BE2C (cell line): ENCODE measurements around the gene ZSCAN25. TPM values are rescaled to one million over a fixed set of nuclear protein-coding genes. Genes with fewer than 3 reads are reported as not detected.
A peak's percentile ranks its signal among the peaks of the same experiment; 100 is the strongest.
"Not testable (repeated sequence)": the region's sequence is repeated elsewhere in the genome, so short reads cannot be mapped to it uniquely, and the experiment has no call there.

Source experiments
- DNase-seq: peaks from one replicate; pipeline ENCODE4 v3.0.0-alpha.2; 2020
- H3K27me3 ChIP-seq: fragments of 250-450 bp; sonication (Bioruptor Pico); 2 replicates; pipeline ENCODE4 v1.5.1; 2020; ENCODE audit warnings: mild to moderate bottlenecking
- H3K36me3 ChIP-seq: fragments of 250-450 bp; sonication (Bioruptor Pico); 2 replicates; pipeline ENCODE4 v1.5.1; 2020; ENCODE audit warnings: mild to moderate bottlenecking
- H3K4me1 ChIP-seq: fragments of 250-450 bp; sonication (Bioruptor Pico); 2 replicates; pipeline ENCODE4 v1.5.1; 2020
- H3K4me3 ChIP-seq: 2 replicates; pipeline ENCODE4 v1.5.1; 2011; ENCODE audit warnings: low read depth, low read length
- H3K9me3 ChIP-seq: fragments of 250-450 bp; sonication (Bioruptor Pico); 2 replicates; pipeline ENCODE4 v1.5.1; 2020
- CTCF ChIP-seq: IDR thresholded peaks from 2 replicates; pipeline ENCODE4 v1.5.1; 2012; ENCODE audit warnings: mild to moderate bottlenecking, low read depth, low read length
- polyA plus RNA-seq: library from polyadenylated mRNA; unstranded; fragments of >200 nt; gene quantifications from one replicate; pipeline ENCODE4 v1.2.1, GENCODE V29; 2012; ENCODE audit warnings: low read depth, missing spikeins; ENCODE audit not compliant: insufficient read length, insufficient read depth

ZSCAN25 gene
- polyA plus RNA-seq = 17.5 TPM

GRCh38 chr7:99616359-99617191 is at the start of gene ZSCAN25:
Gene ZSCAN25 (plus strand): TSS chr7:99616946. CDS start chr7:99619607, 2,661 bp downstream.
- Histone ChIP-seq H3K27me3 (peaks cover 2% of the 10 kb centered on the region), H3K9me3 (no peaks in the 10 kb centered on the region), H3K36me3 (peaks cover 31% of the 10 kb centered on the region), H3K4me1 (no peaks in the 10 kb centered on the region), H3K4me3 (peak within 1 kb of the TSS; percentile 98)
- TF ChIP-seq CTCF = peak; percentile 76
- peak; percentile 93 for DNase-seq

- H3K36me3 ChIP-seq = peaks cover 59% of the 10 kb centered on the region
- not testable (repeated sequence) for H3K9me3 ChIP-seq, H3K4me1 ChIP-seq, DNase-seq, H3K27me3 ChIP-seq, H3K4me3 ChIP-seq
Observed at GRCh38 chr7:99568770-99569169, 48.0 kb upstream of the ZSCAN25 start.

- no peak for TF ChIP-seq CTCF
Observed at GRCh38 chr7:99571768-99572167, 45.0 kb upstream of the ZSCAN25 start.

GRCh38 chr7:99573257-99573656 is 43.5 kb upstream of the ZSCAN25 start:
- H3K36me3 ChIP-seq = peaks cover 37% of the 10 kb centered on the region
- no peaks in the 10 kb centered on the region for H3K9me3 ChIP-seq
- H3K27me3 ChIP-seq = no peaks in the 10 kb centered on the region
- H3K4me1 ChIP-seq = no peaks in the 10 kb centered on the region
- H3K4me3 ChIP-seq = no peak overlapping the region
- no peak for TF ChIP-seq CTCF
- no peak for DNase-seq

More at GRCh38 chr7:99571768-99572167, 45.0 kb upstream of the ZSCAN25 start:
- no peaks in the 10 kb centered on the region for H3K4me1 ChIP-seq
- DNase-seq = no peak
- peaks cover 37% of the 10 kb centered on the region for H3K36me3 ChIP-seq
- no peaks in the 10 kb centered on the region for H3K27me3 ChIP-seq
- H3K9me3 ChIP-seq = no peaks in the 10 kb centered on the region
- H3K4me3 ChIP-seq = no peak overlapping the region

DNA sequence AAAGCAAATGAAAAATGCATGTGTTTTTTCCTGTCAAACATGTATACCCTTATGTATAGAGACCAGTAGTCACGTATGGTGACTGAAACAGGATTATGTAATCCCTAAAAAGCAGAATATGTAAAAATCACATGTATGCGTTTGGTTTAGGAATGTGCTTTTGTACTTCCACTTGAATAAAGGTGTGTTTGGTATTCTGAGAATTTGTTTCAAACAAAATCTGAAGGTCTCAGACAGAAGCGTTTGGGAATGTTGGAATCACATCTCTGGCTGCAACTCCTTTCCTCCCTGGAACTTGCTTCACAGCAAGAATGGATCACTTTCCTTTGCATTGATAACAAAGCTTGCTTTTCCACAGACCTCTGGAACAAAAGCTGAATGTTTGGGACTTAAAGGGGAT is 40.5 kb upstream of the ZSCAN25 start:
- no peak for DNase-seq
- Histone ChIP-seq H3K9me3 (no peaks in the 10 kb centered on the region), H3K4me3 (no peak overlapping the region), H3K36me3 (peaks cover 25% of the 10 kb centered on the region), H3K4me1 (peaks cover 3% of the 10 kb centered on the region; the same call in 1 of the 2 replicates), H3K27me3 (no peaks in the 10 kb centered on the region)
- no peak for TF ChIP-seq CTCF

DNA sequence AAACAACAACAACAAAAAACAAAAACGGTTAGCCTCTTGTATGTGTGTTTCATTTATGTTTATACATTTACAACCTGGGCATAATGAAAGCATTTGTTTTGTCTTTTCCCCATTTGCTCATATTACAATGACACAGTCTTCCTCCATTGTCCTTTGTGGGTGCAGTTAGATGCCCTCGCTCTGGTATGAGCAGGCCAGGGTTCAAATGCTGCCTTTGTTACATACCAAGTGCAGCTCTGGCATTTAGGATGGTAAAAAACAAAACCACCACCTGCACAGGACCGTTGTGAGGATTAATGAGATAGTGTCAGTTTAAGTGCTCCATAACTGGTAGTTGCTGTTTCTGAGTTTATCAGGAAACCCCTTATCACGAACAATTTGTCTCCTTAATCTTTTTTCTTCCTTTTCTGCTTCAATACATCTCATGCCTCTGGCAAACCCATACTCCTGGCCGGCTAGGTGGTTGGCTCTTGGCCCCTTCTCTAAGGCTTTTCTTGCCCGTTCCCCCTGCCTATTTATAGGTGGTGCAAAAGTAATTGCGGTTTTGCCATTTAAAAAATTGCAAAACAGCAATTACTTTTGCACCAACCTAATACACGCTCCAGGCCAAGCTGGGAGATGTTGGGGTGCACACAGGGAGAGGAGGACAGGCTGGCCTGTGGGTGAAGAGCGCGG is 37.3 kb upstream of the ZSCAN25 start:
- DNase-seq = no peak
- Histone ChIP-seq H3K9me3 (no peaks in the 10 kb centered on the region), H3K27me3 (no peaks in the 10 kb centered on the region), H3K4me1 (peaks cover 3% of the 10 kb centered on the region; the same call in 1 of the 2 replicates), H3K36me3 (no peaks in the 10 kb centered on the region), H3K4me3 (peak overlapping the region; percentile 76)
- no peak for TF ChIP-seq CTCF
